ENCODE data around the gene LARP7.
"Not testable (repeated sequence)": the region's sequence is repeated elsewhere in the genome, so short reads cannot be mapped to it uniquely, and the experiment has no call there.

Gene LARP7

GRCh38 chr4:112594993-112595392 is 42.0 kb upstream of the LARP7 start:
- TF ChIP-seq, protein P1, sequence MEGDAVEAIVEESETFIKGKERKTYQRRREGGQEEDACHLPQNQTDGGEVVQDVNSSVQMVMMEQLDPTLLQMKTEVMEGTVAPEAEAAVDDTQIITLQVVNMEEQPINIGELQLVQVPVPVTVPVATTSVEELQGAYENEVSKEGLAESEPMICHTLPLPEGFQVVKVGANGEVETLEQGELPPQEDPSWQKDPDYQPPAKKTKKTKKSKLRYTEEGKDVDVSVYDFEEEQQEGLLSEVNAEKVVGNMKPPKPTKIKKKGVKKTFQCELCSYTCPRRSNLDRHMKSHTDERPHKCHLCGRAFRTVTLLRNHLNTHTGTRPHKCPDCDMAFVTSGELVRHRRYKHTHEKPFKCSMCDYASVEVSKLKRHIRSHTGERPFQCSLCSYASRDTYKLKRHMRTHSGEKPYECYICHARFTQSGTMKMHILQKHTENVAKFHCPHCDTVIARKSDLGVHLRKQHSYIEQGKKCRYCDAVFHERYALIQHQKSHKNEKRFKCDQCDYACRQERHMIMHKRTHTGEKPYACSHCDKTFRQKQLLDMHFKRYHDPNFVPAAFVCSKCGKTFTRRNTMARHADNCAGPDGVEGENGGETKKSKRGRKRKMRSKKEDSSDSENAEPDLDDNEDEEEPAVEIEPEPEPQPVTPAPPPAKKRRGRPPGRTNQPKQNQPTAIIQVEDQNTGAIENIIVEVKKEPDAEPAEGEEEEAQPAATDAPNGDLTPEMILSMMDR (IDR thresholded peaks at IDR 0.05; ENCODE audit: unreplicated experiment in 3 of 3): no peak
- Mint-ChIP-seq H3K27me3 (ENCODE audit: low read depth) (no peaks in the 10 kb centered on the region), H3K36me3 (ENCODE audit: low read depth) (peaks cover 16% of the 10 kb centered on the region), H3K4me1 (no peaks in the 10 kb centered on the region), H3K27ac (no peak overlapping the region), H3K9me3 (peaks cover 2% of the 10 kb centered on the region), H3K4me3 (no peak overlapping the region)

DNA sequence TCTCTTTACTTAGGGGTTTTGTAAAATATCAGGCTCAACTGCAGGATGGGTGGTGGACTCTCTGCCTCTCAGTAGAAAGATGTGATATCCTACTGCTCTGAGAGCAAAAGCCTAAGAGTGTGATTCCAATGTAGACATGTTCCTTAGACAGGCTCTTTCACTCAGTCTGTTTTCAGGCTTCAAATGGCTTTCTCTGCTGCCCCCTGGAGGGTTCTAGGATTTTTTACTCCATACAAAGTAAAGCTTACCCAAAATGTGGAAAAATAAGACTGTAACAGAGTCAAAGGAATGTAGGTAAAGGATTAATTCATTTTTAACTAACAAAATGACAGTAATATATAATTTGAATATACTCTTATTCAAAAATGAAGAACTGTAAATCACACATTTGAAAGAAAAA is 32.4 kb upstream of the LARP7 start:
- Mint-ChIP-seq H3K27ac (no peak overlapping the region), H3K9me3 (no peaks in the 10 kb centered on the region), H3K4me3 (no peak overlapping the region), H3K36me3 (ENCODE audit: low read depth) (peaks cover 5% of the 10 kb centered on the region), H3K4me1 (no peaks in the 10 kb centered on the region), H3K27me3 (ENCODE audit: low read depth) (no peaks in the 10 kb centered on the region)
- TF ChIP-seq, protein P1 (IDR thresholded peaks at IDR 0.05; ENCODE audit: unreplicated experiment in 3 of 3): peak; percentile 65 to 78 (median 66)

DNA sequence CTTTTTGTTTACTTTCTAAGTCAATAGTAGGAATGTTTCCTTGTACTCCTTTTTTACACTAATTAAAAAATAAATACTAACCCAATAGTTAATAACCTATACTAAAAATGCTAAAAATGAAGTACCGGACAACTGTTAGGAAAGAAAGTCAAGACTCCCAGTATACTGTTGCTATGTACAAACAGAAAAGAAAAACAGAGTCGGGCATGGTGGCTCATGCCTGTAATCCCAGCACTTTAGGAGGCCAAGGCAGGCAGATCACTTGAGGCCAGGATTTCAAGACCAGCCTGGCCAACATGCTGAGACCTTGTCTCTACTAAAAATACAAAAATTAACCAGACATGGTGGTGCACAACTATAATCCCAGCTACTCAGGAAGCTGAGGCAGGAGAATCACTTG is 24.1 kb upstream of the LARP7 start:
- H3K36me3 Mint-ChIP-seq (ENCODE audit: low read depth): peaks cover 13% of the 10 kb centered on the region
- H3K4me1 Mint-ChIP-seq; H3K4me3 Mint-ChIP-seq; H3K27ac Mint-ChIP-seq; H3K27me3 Mint-ChIP-seq (ENCODE audit: low read depth); H3K9me3 Mint-ChIP-seq: not testable (repeated sequence)

GRCh38 chr4:112616984-112617383 is 20.0 kb upstream of the LARP7 start:
- Mint-ChIP-seq H3K9me3 (no peaks in the 10 kb centered on the region), H3K36me3 (ENCODE audit: low read depth) (peaks cover 30% of the 10 kb centered on the region), H3K4me1 (no peaks in the 10 kb centered on the region), H3K4me3 (no peak overlapping the region), H3K27ac (no peak overlapping the region), H3K27me3 (ENCODE audit: low read depth) (no peaks in the 10 kb centered on the region)
- TF ChIP-seq, protein P1 (IDR thresholded peaks at IDR 0.05; ENCODE audit: unreplicated experiment in 3 of 3): no peak

DNA sequence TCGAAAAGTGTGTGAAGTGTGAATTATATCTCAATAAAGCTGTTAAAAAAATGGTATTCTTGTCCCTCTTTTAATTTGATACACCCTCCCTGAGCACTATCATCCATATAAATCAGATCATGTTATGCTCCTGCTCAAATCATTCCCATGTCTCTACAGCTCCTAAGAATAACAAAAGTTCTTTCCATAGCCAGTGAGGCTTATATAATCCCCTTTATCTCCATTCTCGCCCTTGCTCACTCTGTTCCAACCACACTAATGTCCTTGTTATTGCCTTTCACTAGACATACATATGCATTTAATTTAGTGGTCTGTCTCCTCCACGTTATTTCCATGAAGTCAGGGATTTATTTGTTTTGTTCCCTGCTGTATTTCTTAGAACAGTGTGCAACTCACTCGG is 10.7 kb upstream of the LARP7 start:
- H3K27ac Mint-ChIP-seq: no peak overlapping the region
- no peaks in the 10 kb centered on the region for H3K9me3 Mint-ChIP-seq
- peaks cover 23% of the 10 kb centered on the region for H3K36me3 Mint-ChIP-seq (ENCODE audit: low read depth)
- H3K4me3 Mint-ChIP-seq: no peak overlapping the region
- H3K4me1 Mint-ChIP-seq: no peaks in the 10 kb centered on the region
- TF ChIP-seq, protein P1 (IDR thresholded peaks at IDR 0.05; ENCODE audit: unreplicated experiment in 3 of 3): no peak
- no peaks in the 10 kb centered on the region for H3K27me3 Mint-ChIP-seq (ENCODE audit: low read depth)

GRCh38 chr4:112633477-112634235 is 3.3 kb upstream of the LARP7 start:
- TF ChIP-seq, protein P1 (IDR thresholded peaks at IDR 0.05; ENCODE audit: unreplicated experiment in 3 of 3): peak; percentile 50 to 67 (median 56)
- H3K9me3 Mint-ChIP-seq: no peaks in the 10 kb centered on the region
- H3K36me3 Mint-ChIP-seq (ENCODE audit: low read depth): no peaks in the 10 kb centered on the region
- peaks cover 9% of the 10 kb centered on the region for H3K4me1 Mint-ChIP-seq
- H3K27me3 Mint-ChIP-seq (ENCODE audit: low read depth): no peaks in the 10 kb centered on the region
- peak overlapping the region in 2 of 3 experiments; percentile 59 to 72 for H3K4me3 Mint-ChIP-seq
- H3K27ac Mint-ChIP-seq: no peak overlapping the region

All from nephron (organoid).